HCT116 (cell line): ENCODE measurements around the gene IL6ST. TPM values are rescaled to one million over a fixed set of nuclear protein-coding genes. Genes with fewer than 3 reads are reported as not detected.

Experiments used
- ATAC-seq: fragments of 200-7000 bp; cut with Tn5 transposase; 2 replicates; pipeline ENCODE4 v1.9.1; 2020; ENCODE audit warnings: mild to moderate bottlenecking, moderate library complexity
- BruUV-seq: library from RNA; stranded (reverse); fragments of 400-500 nt; replicated peaks from 2 replicates; lab custom pipeline; 2021; lab: Mats Ljungman, UMichigan
- CTCF ChIA-PET: fragments of 300-600 bp; sonication (Branson Sonifier 250); formaldehyde crosslinking; loops from one replicate; lab custom pipeline; 2021; ENCODE audit warnings: antibody characterized with exemption; lab: Charles Lee
- POLR2A ChIA-PET: fragments of 300-600, 350-600 bp; sonication (Branson Sonifier 250); formaldehyde crosslinking; loops from one replicate; lab custom pipeline; 2021; ENCODE audit warnings: antibody characterized with exemption; lab: Charles Lee
- RAD21 ChIA-PET, 2 experiments: fragments of 300-600 bp; sonication (Branson Sonifier 250); formaldehyde crosslinking; loops; one replicate each; lab custom pipeline; 2023; ENCODE audit warnings: low total read pairs in 2 of 2; ENCODE audit not compliant: uncharacterized antibody in 2 of 2, unreplicated experiment in 2 of 2, low non-redundant PET in 1 of 2; lab: Charles Lee
- DNase-seq: peaks from one replicate; pipeline ENCODE4 v3.0.0-alpha.2; 2010; ENCODE audit warnings: low read depth, low spot score
- H2AFZ ChIP-seq: fragments of 200-600 bp; shearing (Covaris generic), sonication (generic); 2 replicates; pipeline ENCODE4 v1.6.1; 2017; ENCODE audit warnings: low read depth, mixed run types, mixed read lengths, antibody characterized with exemption, low read length; ENCODE audit not compliant: poor library complexity, severe bottlenecking
- H3K27ac ChIP-seq: 2 replicates; pipeline ENCODE4 v1.5.1; 2012; ENCODE audit warnings: low read depth, low read length
- H3K27me3 ChIP-seq: fragments of 200-600 bp; sonication (generic); 2 replicates; pipeline ENCODE4 v1.6.1; 2016; ENCODE audit warnings: mixed run types, low read length, mixed read lengths; ENCODE audit not compliant: insufficient read depth
- H3K36me3 ChIP-seq, 2 experiments: fragments of 200-500 bp in 1 of 2; fragments of 200-600 bp in 1 of 2; sonication (Bioruptor generic) in 1 of 2; sonication (generic) in 1 of 2; 2 replicates each; pipeline versions ENCODE4 v1.5.1 to v1.6.1; 2014 to 2016; ENCODE audit warnings: low read length in 2 of 2, inconsistent platforms in 1 of 2, mixed read lengths in 1 of 2, mixed run types in 1 of 2; ENCODE audit not compliant: insufficient read depth in 2 of 2, control insufficient read depth in 1 of 2
- H3K4me1 ChIP-seq, 2 experiments: fragments of 200-600 bp in 1 of 2; sonication (generic) in 1 of 2; 2 replicates each; pipeline versions ENCODE4 v1.5.1 to v1.6.1; 2012 to 2017; ENCODE audit warnings: low read length in 2 of 2, inconsistent platforms in 1 of 2, mild to moderate bottlenecking in 1 of 2, mixed read lengths in 1 of 2, mixed run types in 1 of 2, moderate library complexity in 1 of 2; ENCODE audit not compliant: insufficient read depth in 2 of 2, control insufficient read depth in 1 of 2
- H3K4me2 ChIP-seq: fragments of 200-600 bp; sonication (generic); 2 replicates; pipeline ENCODE4 v1.6.1; 2017; ENCODE audit warnings: mixed run types, low read length, mixed read lengths
- H3K4me3 ChIP-seq, 2 experiments: fragments of 200-600 bp in 1 of 2; sonication (generic) in 1 of 2; replicated peaks in 1 of 2; 2 replicates each; pipeline ENCODE4 v1.5.1; 2011 to 2016; ENCODE audit warnings: low read length in 2 of 2, control low read depth in 1 of 2, low read depth in 1 of 2, mild to moderate bottlenecking in 1 of 2, mixed read lengths in 1 of 2, mixed run types in 1 of 2
- H3K79me2 ChIP-seq: fragments of 200-600 bp; sonication (generic); 2 replicates; pipeline ENCODE4 v1.6.1; 2017; ENCODE audit warnings: mild to moderate bottlenecking, mixed run types, low read length, moderate library complexity, mixed read lengths; ENCODE audit not compliant: insufficient read depth
- H3K9ac ChIP-seq: fragments of 200-600 bp; sonication (generic); 2 replicates; pipeline ENCODE4 v1.6.1; 2016; ENCODE audit warnings: low read length, mixed read lengths
- H3K9me2 ChIP-seq: fragments of 200-600 bp; sonication (generic), shearing (Covaris generic); 2 replicates; pipeline ENCODE4 v1.6.1; 2017; ENCODE audit warnings: mixed run types, mild to moderate bottlenecking, moderate library complexity; ENCODE audit not compliant: insufficient read depth
- H3K9me3 ChIP-seq, 2 experiments: fragments of 200-500 bp in 1 of 2; fragments of 200-600 bp in 1 of 2; sonication (Bioruptor generic) in 1 of 2; sonication (generic) in 1 of 2; 2 replicates each; pipeline ENCODE4 v1.6.1; 2014 to 2017; ENCODE audit warnings: low read length in 2 of 2, mixed read lengths in 2 of 2, inconsistent platforms in 1 of 2, low read depth in 1 of 2, mild to moderate bottlenecking in 1 of 2, mixed run types in 1 of 2, moderate library complexity in 1 of 2; ENCODE audit not compliant: control insufficient read depth in 1 of 2, insufficient read depth in 1 of 2
- H4K20me1 ChIP-seq: fragments of 200-600 bp; sonication (generic), shearing (Covaris generic); 2 replicates; pipeline ENCODE4 v1.6.1; 2017; ENCODE audit warnings: mixed run types, mild to moderate bottlenecking, moderate library complexity; ENCODE audit not compliant: insufficient read depth
- CBX3 ChIP-seq: IDR thresholded peaks from 2 replicates; pipeline ENCODE4 v1.6.1; 2012; ENCODE audit warnings: low read depth
- JUND ChIP-seq: IDR thresholded peaks from 2 replicates; pipeline ENCODE4 v1.6.1; 2012
- POLR2AphosphoS5 ChIP-seq: IDR thresholded peaks from 2 replicates; pipeline ENCODE4 v1.6.1; 2011; ENCODE audit warnings: mild to moderate bottlenecking, low read depth, low read length, moderate library complexity
- SP1 ChIP-seq: IDR thresholded peaks from 2 replicates; pipeline ENCODE4 v1.6.1; 2012; ENCODE audit warnings: low read depth
- SRF ChIP-seq: IDR thresholded peaks from 2 replicates; pipeline ENCODE4 v1.6.1; 2012; ENCODE audit warnings: low read depth
- YY1 ChIP-seq: IDR thresholded peaks from 2 replicates; pipeline ENCODE4 v1.6.1; 2011; ENCODE audit warnings: low read length, low read depth, moderate library complexity, mild to moderate bottlenecking; ENCODE audit not compliant: insufficient replicate concordance; ENCODE audit errors: extremely low read depth
- ZFX ChIP-seq: fragments of 450-650 bp; IDR thresholded peaks from 2 replicates; pipeline ENCODE4 v1.6.1; 2017
- intact Hi-C: fragments of 100-400 bp; cut with micrococcal nuclease; formaldehyde crosslinking; loops from 2 replicates; pipeline ENCODE4 v1.10.0; 2022
- total RNA-seq: library from RNA; stranded (reverse); gene quantifications from one replicate; pipeline ENCODE4 v1.2.1, GENCODE V29; 2021; ENCODE audit not compliant: unreplicated experiment
- TF ChIP-seq, protein P1 (sequence below): IDR thresholded peaks from 2 replicates; pipeline ENCODE4 v1.6.1; 2012
- TF ChIP-seq, protein P2 (sequence below): IDR thresholded peaks from 2 replicates; pipeline ENCODE4 v1.6.1; 2012
- TF ChIP-seq, protein P3 (sequence below): IDR thresholded peaks from 2 replicates; pipeline ENCODE4 v1.6.1; 2012; ENCODE audit warnings: low read depth
- TF ChIP-seq, protein P4 (sequence below): IDR thresholded peaks from 2 replicates; pipeline ENCODE4 v1.6.1; 2011; ENCODE audit warnings: mild to moderate bottlenecking, low read length, moderate library complexity; ENCODE audit not compliant: insufficient replicate concordance; ENCODE audit errors: extremely low read depth

Gene IL6ST
- total RNA-seq, 1 experiment from 2014 or later: 26.5 TPM

DNA sequence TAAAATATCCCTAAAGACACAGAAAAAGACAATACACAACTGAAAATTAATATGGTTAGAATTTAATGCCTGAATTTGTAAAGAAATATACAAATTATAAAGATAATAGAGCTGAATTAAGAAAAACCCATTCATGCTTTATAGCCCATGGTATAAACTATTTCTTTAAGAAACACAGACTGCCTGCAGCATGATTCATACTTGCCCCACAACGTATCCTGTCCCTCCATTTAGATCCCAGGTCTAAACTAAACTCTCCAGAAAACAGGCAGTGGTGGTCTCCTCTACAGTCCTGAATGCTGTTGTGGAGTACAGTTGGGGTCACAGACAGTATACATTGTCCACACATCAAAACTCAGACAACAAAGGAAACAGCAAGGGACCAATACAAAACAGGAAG lies 24.8 kb downstream of the IL6ST start:
- H3K9ac ChIP-seq: no peak overlapping the region
- no peak for TF ChIP-seq YY1
- TF ChIP-seq, protein P1, sequence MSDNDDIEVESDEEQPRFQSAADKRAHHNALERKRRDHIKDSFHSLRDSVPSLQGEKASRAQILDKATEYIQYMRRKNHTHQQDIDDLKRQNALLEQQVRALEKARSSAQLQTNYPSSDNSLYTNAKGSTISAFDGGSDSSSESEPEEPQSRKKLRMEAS: no peak
- TF ChIP-seq, protein P2, sequence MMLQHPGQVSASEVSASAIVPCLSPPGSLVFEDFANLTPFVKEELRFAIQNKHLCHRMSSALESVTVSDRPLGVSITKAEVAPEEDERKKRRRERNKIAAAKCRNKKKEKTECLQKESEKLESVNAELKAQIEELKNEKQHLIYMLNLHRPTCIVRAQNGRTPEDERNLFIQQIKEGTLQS: no peak
- TF ChIP-seq, protein P3, sequence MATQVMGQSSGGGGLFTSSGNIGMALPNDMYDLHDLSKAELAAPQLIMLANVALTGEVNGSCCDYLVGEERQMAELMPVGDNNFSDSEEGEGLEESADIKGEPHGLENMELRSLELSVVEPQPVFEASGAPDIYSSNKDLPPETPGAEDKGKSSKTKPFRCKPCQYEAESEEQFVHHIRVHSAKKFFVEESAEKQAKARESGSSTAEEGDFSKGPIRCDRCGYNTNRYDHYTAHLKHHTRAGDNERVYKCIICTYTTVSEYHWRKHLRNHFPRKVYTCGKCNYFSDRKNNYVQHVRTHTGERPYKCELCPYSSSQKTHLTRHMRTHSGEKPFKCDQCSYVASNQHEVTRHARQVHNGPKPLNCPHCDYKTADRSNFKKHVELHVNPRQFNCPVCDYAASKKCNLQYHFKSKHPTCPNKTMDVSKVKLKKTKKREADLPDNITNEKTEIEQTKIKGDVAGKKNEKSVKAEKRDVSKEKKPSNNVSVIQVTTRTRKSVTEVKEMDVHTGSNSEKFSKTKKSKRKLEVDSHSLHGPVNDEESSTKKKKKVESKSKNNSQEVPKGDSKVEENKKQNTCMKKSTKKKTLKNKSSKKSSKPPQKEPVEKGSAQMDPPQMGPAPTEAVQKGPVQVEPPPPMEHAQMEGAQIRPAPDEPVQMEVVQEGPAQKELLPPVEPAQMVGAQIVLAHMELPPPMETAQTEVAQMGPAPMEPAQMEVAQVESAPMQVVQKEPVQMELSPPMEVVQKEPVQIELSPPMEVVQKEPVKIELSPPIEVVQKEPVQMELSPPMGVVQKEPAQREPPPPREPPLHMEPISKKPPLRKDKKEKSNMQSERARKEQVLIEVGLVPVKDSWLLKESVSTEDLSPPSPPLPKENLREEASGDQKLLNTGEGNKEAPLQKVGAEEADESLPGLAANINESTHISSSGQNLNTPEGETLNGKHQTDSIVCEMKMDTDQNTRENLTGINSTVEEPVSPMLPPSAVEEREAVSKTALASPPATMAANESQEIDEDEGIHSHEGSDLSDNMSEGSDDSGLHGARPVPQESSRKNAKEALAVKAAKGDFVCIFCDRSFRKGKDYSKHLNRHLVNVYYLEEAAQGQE: no peak
- TF ChIP-seq, protein P4, sequence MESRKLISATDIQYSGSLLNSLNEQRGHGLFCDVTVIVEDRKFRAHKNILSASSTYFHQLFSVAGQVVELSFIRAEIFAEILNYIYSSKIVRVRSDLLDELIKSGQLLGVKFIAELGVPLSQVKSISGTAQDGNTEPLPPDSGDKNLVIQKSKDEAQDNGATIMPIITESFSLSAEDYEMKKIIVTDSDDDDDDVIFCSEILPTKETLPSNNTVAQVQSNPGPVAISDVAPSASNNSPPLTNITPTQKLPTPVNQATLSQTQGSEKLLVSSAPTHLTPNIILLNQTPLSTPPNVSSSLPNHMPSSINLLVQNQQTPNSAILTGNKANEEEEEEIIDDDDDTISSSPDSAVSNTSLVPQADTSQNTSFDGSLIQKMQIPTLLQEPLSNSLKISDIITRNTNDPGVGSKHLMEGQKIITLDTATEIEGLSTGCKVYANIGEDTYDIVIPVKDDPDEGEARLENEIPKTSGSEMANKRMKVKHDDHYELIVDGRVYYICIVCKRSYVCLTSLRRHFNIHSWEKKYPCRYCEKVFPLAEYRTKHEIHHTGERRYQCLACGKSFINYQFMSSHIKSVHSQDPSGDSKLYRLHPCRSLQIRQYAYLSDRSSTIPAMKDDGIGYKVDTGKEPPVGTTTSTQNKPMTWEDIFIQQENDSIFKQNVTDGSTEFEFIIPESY: no peak
- TF ChIP-seq CBX3: no peak
- no peak for TF ChIP-seq JUND
- no peak for TF ChIP-seq SRF
- TF ChIP-seq SP1: no peak
- TF ChIP-seq POLR2AphosphoS5: no peak
- no peak for TF ChIP-seq ZFX
- TF ChIP-seq, all 23 proteins: peak for 0
- RAD21 ChIA-PET: no interaction called here
- Histone ChIP-seq H3K79me2 (no peaks in the 10 kb centered on the region), H3K9me3 (no peaks in the 10 kb centered on the region), H3K27ac (no peak overlapping the region), H4K20me1 (no peaks in the 10 kb centered on the region), H3K36me3 (no peaks in the 10 kb centered on the region), H3K9me2 (no peaks in the 10 kb centered on the region), H3K4me1 (no peaks in the 10 kb centered on the region), H3K4me2 (no peak overlapping the region), H2AFZ (no peak overlapping the region), H3K27me3 (no peaks in the 10 kb centered on the region), H3K4me3 (no peak overlapping the region)
- DNase-seq (no peak), ATAC-seq (no peak)
- BruUV-seq: no TSS peak
- intact Hi-C loops: no loop called here
- POLR2A ChIA-PET: no interaction called here
- CTCF ChIA-PET: no interaction called here
